T-helper 2 cell treated with Interferon-gamma antibody and Interleukin-4, amounts not matched to agents 5 μg/mL and 100 μg/mL, for 36 hours (primary cell): ENCODE measurements around the gene GLI2.

Experiments
- DNase-seq: peaks from one replicate; pipeline ENCODE4 v3.0.0; 2021; ENCODE audit warnings: low spot score
- H3K27ac Mint-ChIP-seq: one replicate; pipeline ENCODE4 v1.8.0; 2021; ENCODE audit warnings: mild to moderate bottlenecking, mixed read lengths
- H3K27me3 Mint-ChIP-seq: one replicate; pipeline ENCODE4 v1.8.0; 2021; ENCODE audit warnings: low read depth, mixed read lengths
- H3K36me3 Mint-ChIP-seq: one replicate; pipeline ENCODE4 v1.8.0; 2021; ENCODE audit warnings: low read depth, mixed read lengths
- H3K4me1 Mint-ChIP-seq: one replicate; pipeline ENCODE4 v1.8.0; 2021; ENCODE audit warnings: low read depth, mixed read lengths
- H3K4me3 Mint-ChIP-seq: one replicate; pipeline ENCODE4 v1.8.0; 2022; ENCODE audit warnings: mild to moderate bottlenecking, moderate library complexity, mixed read lengths
- H3K9me3 Mint-ChIP-seq: one replicate; pipeline ENCODE4 v1.8.0; 2021; ENCODE audit warnings: mixed read lengths

Gene GLI2

DNA sequence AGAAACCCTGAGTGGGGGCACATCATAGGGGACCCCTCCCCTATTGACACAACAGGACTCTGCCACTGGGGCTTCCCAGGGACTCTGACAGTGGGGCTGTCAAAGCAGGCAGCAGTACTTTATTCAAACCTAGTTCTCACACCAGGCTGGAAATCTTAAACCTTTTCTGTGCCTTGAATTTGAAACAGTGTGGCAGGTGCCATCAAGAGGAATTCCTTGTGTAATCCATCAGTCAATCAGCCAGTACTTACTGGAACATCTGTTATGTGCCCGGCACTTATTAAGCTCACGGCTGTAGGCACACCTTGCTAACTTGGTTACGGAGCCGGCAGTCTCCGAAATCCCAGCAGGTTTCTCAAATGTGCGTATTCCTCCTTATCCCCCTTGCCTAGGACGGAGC is 12.0 kb downstream of the GLI2 start:
- DNase-seq = no peak
- Mint-ChIP-seq H3K27me3 (peaks cover 13% of the 10 kb centered on the region), H3K4me1 (no peaks in the 10 kb centered on the region), H3K9me3 (no peaks in the 10 kb centered on the region), H3K36me3 (no peaks in the 10 kb centered on the region), H3K4me3 (no peak overlapping the region), H3K27ac (no peak overlapping the region)

DNA sequence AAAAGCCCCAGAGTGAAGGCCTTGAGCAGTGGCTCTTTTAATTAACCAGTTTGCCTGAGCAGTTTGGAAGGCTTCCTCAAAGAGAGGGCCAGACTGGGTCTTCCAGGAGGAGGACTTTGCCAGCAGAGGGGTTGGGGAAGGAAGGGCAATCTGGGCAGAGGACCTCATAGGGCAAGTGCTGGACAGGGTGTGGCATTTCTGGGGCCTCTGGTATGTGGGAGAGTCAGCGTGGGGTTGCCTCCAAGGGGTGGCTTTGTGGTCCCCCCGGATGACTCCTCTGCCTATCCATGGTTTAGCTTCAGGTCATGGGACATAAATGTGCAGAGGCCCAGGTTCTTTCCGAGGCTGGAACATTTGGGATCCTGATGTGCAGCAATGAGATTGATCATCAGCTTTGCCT is 12.6 kb downstream of the GLI2 start:
- no peaks in the 10 kb centered on the region for H3K36me3 Mint-ChIP-seq
- H3K27ac Mint-ChIP-seq = no peak overlapping the region
- no peak overlapping the region for H3K4me3 Mint-ChIP-seq
- H3K9me3 Mint-ChIP-seq = no peaks in the 10 kb centered on the region
- H3K27me3 Mint-ChIP-seq = peaks cover 7% of the 10 kb centered on the region
- no peak for DNase-seq
- H3K4me1 Mint-ChIP-seq = no peaks in the 10 kb centered on the region

- Mint-ChIP-seq H3K4me3 (no peak overlapping the region), H3K4me1 (no peaks in the 10 kb centered on the region), H3K36me3 (no peaks in the 10 kb centered on the region), H3K27me3 (peaks cover 7% of the 10 kb centered on the region), H3K9me3 (no peaks in the 10 kb centered on the region), H3K27ac (no peak overlapping the region)
- DNase-seq = no peak
Measured at GRCh38 chr2:120748741-120749140, 13.1 kb downstream of the GLI2 start.

GRCh38 chr2:120749506-120750431 is 14.1 kb downstream of the GLI2 start:
- peaks cover 2% of the 10 kb centered on the region for H3K27me3 Mint-ChIP-seq
- H3K36me3 Mint-ChIP-seq = no peaks in the 10 kb centered on the region
- no peak for DNase-seq
- no peaks in the 10 kb centered on the region for H3K4me1 Mint-ChIP-seq
- no peak overlapping the region for H3K27ac Mint-ChIP-seq
- no peak overlapping the region for H3K4me3 Mint-ChIP-seq
- H3K9me3 Mint-ChIP-seq = no peaks in the 10 kb centered on the region

- no peaks in the 10 kb centered on the region for H3K4me1 Mint-ChIP-seq
- no peak overlapping the region for H3K27ac Mint-ChIP-seq
- no peaks in the 10 kb centered on the region for H3K9me3 Mint-ChIP-seq
- no peak for DNase-seq
- H3K36me3 Mint-ChIP-seq = no peaks in the 10 kb centered on the region
- H3K27me3 Mint-ChIP-seq = peaks cover under 1% of the 10 kb centered on the region
- no peak overlapping the region for H3K4me3 Mint-ChIP-seq
Measured at GRCh38 chr2:120750488-120751210, 15.0 kb downstream of the GLI2 start.

DNA sequence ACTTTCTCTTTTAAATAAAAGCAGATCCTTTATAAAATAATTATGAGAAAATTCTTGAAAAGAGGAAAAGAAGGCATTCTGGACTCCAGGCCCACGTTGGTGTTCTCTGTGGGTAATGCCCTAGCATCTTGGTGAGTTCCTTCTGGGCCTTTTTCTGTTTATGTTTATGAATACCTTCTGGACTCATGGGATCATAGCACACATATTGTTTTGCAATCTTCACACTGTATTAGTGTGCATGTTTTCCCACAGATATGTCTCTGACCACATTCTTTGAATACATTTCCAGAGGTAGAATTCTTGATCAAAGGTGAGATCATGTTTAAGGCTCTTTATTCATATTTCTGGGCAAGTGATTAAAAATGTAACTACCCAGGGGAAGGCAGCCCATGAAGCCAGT is 15.9 kb downstream of the GLI2 start:
- H3K9me3 Mint-ChIP-seq = no peaks in the 10 kb centered on the region
- DNase-seq = no peak
- no peaks in the 10 kb centered on the region for H3K36me3 Mint-ChIP-seq
- H3K27me3 Mint-ChIP-seq = peaks cover 7% of the 10 kb centered on the region
- H3K4me3 Mint-ChIP-seq = no peak overlapping the region
- no peak overlapping the region for H3K27ac Mint-ChIP-seq
- no peaks in the 10 kb centered on the region for H3K4me1 Mint-ChIP-seq

DNA sequence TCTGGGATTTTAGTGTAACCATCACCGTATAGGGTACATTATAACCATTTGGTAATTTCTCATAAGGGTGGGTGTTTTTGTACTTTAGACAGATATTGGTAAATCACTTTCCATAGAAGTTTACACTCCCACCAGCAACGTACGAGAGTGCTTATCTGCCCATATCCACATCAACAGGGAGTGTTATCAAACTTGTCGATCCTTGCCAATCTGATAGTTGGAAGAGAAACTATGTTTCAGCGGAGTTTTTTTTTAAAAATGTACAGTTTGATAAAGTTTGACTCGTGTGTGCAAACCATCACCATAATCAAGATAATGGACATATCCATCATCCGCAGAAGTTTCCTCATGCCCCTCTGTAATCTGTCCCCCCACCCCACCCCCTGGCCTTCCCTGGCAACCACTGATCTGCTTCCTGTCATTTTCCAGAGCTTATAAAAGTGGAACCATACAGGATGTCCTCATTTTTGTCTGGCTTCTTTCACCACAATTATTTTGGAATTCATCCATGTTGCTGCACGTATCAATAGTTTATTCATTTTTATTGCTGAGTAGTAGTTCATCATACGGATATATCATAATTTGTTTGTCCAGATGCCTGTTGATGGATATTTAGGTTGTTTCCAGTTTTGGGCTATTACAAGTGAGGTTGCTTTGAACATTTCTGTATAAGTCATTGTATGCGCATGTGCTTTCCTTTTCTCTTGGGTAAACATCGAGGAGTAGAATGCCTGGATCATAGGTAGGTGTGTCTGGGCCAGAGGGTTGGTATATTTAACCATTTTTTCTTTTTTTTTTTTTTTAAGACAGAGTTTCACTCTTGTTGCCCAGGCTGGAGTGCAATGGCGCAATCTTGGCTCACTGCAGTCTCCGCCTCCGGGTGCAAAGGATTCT is 18.6 kb downstream of the GLI2 start:
- Mint-ChIP-seq H3K36me3 (no peaks in the 10 kb centered on the region), H3K4me3 (no peak overlapping the region), H3K9me3 (no peaks in the 10 kb centered on the region), H3K27me3 (peaks cover 16% of the 10 kb centered on the region), H3K4me1 (no peaks in the 10 kb centered on the region), H3K27ac (no peak overlapping the region)
- DNase-seq = no peak

DNA sequence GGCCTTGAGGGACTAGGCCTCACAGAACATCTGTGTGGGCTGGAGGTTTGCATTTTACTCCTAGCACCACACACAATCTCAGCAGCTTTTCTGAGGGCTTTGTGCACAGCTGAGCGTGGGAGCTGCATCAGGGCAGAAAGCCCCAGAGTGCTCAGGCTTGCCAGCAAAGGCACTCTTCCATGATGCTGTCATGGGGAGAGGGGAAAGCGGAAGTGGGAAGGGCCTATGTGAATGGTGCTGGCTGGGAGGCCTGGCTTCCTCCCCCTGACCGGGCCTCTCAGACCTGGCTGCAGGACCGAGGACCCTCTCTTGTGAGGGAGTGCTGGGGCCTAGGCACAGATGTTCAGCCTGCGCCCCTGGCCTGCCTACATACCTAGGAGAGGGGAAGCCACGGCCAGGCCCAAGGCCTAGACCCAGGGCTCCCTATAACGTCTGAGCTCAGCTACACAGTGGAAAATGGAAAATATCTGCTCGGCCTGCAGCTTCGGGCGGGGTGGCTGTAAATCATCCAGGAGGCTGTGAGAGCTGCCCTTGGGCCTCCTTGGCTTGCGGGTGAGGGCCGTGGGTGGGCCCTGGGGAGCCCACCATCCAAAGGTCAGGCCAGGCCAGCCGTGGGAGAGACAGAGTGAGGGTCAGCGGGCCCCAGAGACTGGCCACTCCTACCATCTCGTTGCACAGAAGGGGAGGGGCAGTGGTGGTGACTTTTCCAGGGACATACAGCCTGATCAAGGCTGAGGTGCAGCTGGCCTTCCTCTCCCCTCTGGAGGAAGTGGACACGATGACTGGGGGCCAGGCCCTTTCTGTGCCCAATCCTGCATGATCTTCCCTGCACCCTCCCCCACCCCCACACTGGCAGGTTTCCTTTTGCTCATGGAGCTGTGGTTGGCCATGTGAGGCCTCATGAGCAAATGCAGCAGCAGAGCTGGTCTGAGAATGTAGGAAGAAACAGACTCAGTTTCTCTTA is 22.8 kb downstream of the GLI2 start:
- peaks cover 16% of the 10 kb centered on the region for H3K27me3 Mint-ChIP-seq
- H3K36me3 Mint-ChIP-seq = no peaks in the 10 kb centered on the region
- no peak overlapping the region for H3K27ac Mint-ChIP-seq
- H3K4me3 Mint-ChIP-seq = no peak overlapping the region
- DNase-seq = no peak
- H3K4me1 Mint-ChIP-seq = no peaks in the 10 kb centered on the region
- no peaks in the 10 kb centered on the region for H3K9me3 Mint-ChIP-seq

GRCh38 chr2:120759543-120760331 is 24.1 kb downstream of the GLI2 start:
- DNase-seq = no peak
- Mint-ChIP-seq H3K4me1 (no peaks in the 10 kb centered on the region), H3K27ac (no peak overlapping the region), H3K36me3 (no peaks in the 10 kb centered on the region), H3K9me3 (no peaks in the 10 kb centered on the region), H3K27me3 (peaks cover 16% of the 10 kb centered on the region), H3K4me3 (no peak overlapping the region)

DNA sequence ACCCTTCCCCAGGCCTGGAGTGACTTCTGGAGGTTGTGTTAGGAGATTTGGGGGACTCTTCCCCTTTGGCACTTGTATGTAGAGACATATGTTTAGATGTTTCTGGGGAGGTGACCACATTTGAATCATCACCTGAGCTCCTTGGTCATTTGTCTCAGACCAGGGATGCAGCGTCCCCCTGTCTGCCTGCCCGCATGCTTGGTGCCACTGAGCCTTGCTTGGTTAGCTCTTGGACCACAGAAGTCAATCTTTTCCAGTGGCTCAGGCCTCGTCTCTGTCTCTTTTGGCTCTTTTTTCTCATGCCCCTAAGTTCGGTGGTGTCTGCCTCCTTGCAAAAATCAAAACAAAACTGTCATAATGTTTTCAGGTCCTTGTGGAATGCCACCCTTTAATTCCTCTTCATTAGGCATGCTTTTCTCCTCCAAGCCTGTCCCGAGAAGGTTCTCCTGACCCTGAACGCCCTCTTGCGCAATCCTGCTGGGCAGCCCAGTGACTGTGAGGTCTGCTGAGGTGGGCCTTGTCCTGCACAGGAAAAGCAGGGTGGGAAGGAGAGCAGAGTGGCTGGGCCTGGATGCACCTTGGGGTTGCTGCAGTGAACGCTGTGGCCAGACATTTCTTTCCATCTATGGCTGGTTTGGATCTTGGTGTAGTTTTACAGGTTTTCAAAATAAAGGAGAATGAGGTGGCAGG is 24.9 kb downstream of the GLI2 start:
- no peak overlapping the region for H3K27ac Mint-ChIP-seq
- no peaks in the 10 kb centered on the region for H3K36me3 Mint-ChIP-seq
- peaks cover 16% of the 10 kb centered on the region for H3K27me3 Mint-ChIP-seq
- no peaks in the 10 kb centered on the region for H3K9me3 Mint-ChIP-seq
- no peak for DNase-seq
- no peaks in the 10 kb centered on the region for H3K4me1 Mint-ChIP-seq
- H3K4me3 Mint-ChIP-seq = no peak overlapping the region

GRCh38 chr2:120761164-120761861 is 25.6 kb downstream of the GLI2 start:
- Mint-ChIP-seq H3K9me3 (no peaks in the 10 kb centered on the region), H3K4me1 (no peaks in the 10 kb centered on the region), H3K27ac (no peak overlapping the region), H3K36me3 (no peaks in the 10 kb centered on the region), H3K4me3 (no peak overlapping the region), H3K27me3 (peaks cover 12% of the 10 kb centered on the region)
- DNase-seq = no peak
